DMS153 treated with DMSO at 0.1 percent for 48 hours (cell line): ENCODE data around the gene CFL2.
A peak's percentile ranks its signal among the peaks of the same experiment; 100 is the strongest.
"Not testable (repeated sequence)": the region's sequence is repeated elsewhere in the genome, so short reads cannot be mapped to it uniquely, and the experiment has no call there.

Experiments
- DNase-seq: peaks from one replicate; lab custom pipeline; 2025; ENCODE audit not compliant: unreplicated experiment; lab: John Stamatoyannopoulos, UW

Gene CFL2

DNA sequence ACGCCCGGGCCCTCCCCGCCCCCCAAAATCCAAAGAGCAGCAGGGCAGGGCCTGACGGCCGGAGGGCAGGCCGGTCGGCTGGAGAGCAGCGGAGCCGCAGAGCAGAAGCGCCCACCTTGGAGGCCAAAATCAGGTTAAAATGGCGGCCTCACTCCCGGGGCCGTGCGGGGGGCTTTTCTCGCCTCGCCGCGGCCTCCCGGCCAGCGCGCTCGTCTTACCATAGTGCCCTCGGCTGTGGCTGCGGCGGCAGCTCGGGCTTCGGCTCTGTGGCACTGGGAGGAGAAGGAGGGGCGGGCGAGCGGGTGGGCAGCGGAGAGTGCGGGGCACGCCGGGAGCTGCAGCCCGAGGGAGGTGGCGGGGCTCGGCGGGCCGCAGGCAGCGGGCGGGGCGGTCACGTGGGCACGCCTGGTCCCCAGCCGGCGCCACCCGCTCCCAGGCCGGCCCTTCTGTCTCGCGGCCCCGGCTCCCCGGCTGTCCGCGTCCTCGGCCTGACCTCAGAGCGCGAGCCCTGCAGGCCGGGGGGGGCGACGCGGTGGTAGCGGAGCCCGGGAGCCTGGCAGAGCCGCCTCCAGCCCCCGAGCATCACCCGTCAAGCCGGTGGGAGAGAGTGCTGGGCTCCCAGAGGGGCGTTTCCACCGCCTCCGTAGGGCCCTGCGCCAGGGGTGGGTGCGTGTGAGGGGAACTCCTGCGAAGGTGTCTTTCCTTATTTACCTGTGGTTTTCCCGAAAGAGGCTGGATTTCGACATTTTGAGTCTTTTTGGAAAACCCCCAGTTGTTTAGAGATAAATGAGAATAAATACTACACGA lies at the start of gene CFL2:
CFL2 (minus strand) TSS at position 274 of the 807 bp plus-strand sequence; CDS start at position 221, 53 bp downstream.
- peak; percentile 44 for DNase-seq

- no peak for DNase-seq
Observed at GRCh38 chr14:34755215-34755614, 40.8 kb upstream of the CFL2 start.

DNA sequence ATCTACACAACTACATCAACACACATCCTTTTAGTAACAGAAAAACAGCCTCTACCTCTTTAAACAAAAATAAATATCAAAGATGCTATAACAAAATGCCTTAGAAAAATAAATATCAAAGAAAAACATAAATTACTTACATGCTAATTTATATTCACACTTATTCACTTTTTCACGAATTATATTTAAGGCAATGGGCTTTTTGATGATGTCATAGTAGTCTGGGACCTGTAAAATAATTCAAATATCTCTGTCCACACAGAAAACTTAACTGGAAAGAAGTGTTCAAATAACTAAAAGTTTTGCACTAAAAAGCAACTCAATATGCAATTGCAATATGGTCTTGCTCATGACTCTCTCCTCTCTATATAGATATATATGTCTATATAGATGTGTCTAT lies 40.3 kb upstream of the CFL2 start:
- DNase-seq = no peak

DNA sequence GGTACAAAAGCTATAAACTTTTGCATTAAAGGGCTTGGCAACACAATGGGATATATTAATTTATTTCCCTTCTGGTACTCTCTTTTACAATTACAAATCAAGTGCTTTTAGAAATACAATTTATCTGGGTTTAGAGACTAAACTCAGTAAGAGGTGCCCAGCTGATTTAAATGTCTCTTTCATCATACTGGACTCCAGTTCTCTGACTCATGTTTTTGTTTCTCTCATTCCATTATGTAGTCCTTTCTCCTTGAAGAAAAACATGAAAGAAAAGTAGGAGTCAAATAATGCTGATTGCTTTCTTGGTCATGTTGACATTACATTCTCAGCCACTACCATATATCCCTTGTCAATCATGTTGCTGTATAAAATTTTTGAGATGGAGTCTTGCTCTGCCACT lies 36.3 kb upstream of the CFL2 start:
- no peak for DNase-seq

GRCh38 chr14:34750233-34750632 lies 35.8 kb upstream of the CFL2 start:
- no peak for DNase-seq

- DNase-seq = no peak
Observed at GRCh38 chr14:34749408-34749807, 35.0 kb upstream of the CFL2 start.

DNA sequence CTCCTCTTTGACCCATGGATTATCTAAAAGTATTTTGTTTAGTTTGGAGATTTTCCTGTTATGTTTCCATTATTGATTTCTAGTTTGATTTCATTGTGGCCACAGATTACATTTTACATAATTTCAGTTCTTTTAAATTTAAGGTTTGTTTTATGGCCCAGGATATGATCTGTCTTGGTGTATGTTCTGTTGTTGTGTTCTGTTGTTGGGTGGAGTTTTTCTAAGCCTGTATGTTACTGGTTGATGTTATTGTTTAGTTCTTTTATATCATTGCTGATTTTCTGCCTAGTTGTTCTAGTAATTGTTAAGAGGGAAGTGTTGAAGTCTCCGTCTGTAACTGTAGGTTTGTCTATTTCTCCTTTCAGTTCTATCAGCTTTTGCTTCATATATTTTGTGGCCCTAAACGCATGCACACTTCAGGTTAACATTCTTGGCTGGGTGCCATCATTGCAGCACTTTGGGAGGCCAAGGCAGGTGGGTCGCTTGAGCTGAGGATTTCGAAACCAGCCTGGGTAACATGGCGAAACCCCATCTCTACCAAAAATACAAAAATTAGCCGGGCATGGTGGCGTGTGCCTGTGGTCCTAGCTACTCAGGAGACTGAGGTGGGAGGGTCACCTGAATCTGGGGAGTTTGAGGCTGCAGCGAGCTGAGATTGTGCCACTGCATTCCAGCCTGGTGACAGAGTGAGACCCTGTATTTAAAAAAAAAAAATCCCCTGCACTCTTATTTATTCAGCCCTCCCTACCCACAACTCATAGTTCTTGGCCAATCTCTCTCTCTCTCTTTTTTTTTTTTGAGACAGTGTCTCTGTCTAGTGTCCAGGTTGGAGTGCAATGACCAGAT lies 28.1 kb upstream of the CFL2 start:
- DNase-seq = no peak

- DNase-seq = no peak
Observed at GRCh38 chr14:34741840-34742239, 27.4 kb upstream of the CFL2 start.

DNA sequence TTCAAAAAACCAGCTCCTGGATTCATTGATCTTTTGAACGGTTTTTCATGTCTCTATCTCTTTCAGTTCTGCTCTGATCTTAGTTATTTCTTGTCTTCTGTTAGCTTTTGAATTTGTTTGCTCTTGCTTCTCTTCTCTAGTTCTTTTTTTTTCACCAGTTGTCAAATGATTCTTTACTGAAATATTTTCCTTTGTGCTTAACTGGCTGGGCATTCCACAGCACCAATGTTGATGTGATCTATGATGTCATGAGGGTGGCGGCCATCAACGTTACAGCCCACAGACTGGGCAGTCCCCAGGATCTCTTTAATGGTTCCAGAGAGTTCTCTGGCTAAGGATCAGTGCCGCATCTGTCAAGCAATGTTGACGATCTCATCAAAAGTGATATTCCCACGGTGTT lies 25.7 kb upstream of the CFL2 start:
- not testable (repeated sequence) for DNase-seq

- not testable (repeated sequence) for DNase-seq
Observed at GRCh38 chr14:34737079-34737478, 22.7 kb upstream of the CFL2 start.

- no peak for DNase-seq
Observed at GRCh38 chr14:34733245-34733644, 18.9 kb upstream of the CFL2 start.

GRCh38 chr14:34732802-34733201 lies 18.4 kb upstream of the CFL2 start:
- no peak for DNase-seq

DNA sequence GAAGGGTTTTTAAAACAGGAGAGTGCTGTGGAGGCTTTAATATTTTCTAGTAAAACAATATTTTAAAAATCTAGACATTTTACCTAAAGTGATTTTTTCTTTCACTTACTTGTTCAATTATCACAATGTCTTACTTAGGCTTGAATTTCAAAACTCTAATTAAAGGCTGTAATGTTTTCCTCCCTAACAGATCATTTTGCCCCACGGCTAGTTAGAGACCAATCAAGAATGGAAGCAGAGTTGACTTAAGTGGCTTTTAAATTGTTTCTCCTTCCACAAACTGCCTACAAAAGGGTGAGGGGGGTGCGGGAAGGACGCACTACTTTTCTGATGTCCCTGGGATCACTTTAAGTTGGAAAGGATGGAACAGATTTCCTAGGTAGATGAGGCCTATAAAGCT lies 9.5 kb upstream of the CFL2 start:
- no peak for DNase-seq

- peak; percentile 42 for DNase-seq
Observed at GRCh38 chr14:34722723-34723545, 8.5 kb upstream of the CFL2 start.

DNA sequence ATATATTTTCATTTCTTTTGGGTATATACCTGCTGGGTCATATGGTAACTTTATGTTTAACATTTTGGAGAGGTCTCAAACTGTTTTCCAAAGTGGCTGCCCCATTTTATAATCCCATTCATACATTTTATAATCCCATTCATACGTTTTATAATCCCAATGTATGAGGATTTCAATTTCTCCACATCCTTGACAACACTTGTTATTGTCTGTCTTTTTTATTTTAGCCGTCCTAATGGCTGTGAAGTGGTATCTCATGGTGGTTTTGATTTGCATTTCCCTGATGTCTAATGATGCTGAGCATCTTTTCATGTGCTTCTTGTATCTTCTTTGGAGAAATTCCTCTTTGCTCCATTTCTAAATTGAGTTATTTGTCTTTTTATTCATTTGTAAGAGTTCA lies 6.7 kb upstream of the CFL2 start:
- DNase-seq = no peak

GRCh38 chr14:34718750-34719304 lies 4.4 kb upstream of the CFL2 start:
- no peak for DNase-seq

DNA sequence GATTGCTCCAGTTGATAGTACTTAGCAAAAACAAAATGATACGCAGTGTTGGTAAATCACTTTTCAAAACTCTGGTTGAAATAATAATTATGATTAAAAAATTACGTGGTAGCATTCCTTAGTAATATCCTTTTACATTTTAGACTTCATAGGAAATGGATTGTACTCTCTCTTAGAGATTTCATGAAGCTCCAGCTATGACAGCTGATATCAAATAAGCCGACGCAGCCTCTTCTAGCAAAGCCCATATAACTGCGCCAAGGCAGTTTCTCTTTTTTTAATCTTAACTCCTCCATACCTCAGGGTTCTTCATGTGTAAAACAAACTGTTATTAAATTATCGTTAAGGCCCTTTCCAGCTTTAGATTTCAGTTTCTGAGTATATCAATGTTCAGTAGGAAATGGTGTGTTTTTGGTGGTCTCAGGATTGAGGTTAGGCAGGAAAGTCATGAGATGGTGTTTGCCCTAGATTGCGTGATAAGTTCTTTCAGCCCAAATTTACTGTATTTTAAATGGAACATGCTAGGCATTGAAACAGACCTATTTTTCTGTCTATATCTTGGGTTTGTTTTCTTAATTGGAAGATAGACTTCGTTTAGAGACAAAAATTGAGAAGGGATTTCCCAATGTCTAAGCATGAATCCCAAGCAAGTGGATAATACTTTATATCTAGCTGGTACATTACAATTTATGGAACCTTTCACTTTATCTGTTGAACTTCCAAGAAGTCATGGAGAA lies 902 bp upstream of the CFL2 start:
- DNase-seq = no peak

GRCh38 chr14:34713681-34714319 lies 593 bp downstream of the CFL2 start:
- DNase-seq = no peak

GRCh38 chr14:34713122-34713680 lies 1.2 kb downstream of the CFL2 start:
- DNase-seq = no peak
